Astrocyte (in vitro differentiated cells and primary cell): ENCODE data around the gene GMDS. TPM values are rescaled to one million over a fixed set of nuclear protein-coding genes. Genes with fewer than 3 reads are reported as not detected.
"Not testable (repeated sequence)": the region's sequence is repeated elsewhere in the genome, so short reads cannot be mapped to it uniquely, and the experiment has no call there.

ENCODE experiments used
- DNase-seq: peaks from one replicate; pipeline ENCODE4 v3.0.0-alpha.2; 2010; ENCODE audit warnings: low read depth
- FAIRE-seq: peaks from 2 replicates; lab custom pipeline; 2011; peaks lifted over from hg19 to GRCh38; lab: Jason Lieb, UNC
- H2AFZ ChIP-seq: 2 replicates; pipeline ENCODE4 v1.6.0; 2012; ENCODE audit warnings: low read depth, low read length, inconsistent platforms
- H3K27ac ChIP-seq: 2 replicates; pipeline ENCODE4 v1.5.1; 2011; ENCODE audit warnings: low read depth, low read length, inconsistent platforms
- H3K27me3 ChIP-seq: 2 replicates; pipeline ENCODE4 v1.6.0; 2011; ENCODE audit warnings: low read length, inconsistent platforms; ENCODE audit not compliant: insufficient read depth
- H3K36me3 ChIP-seq: 2 replicates; pipeline ENCODE4 v1.5.1; 2011; ENCODE audit warnings: low read length, inconsistent platforms; ENCODE audit not compliant: insufficient read depth
- H3K4me1 ChIP-seq: 2 replicates; pipeline ENCODE4 v1.5.1; 2011; ENCODE audit warnings: low read length, inconsistent platforms; ENCODE audit not compliant: insufficient read depth
- H3K4me2 ChIP-seq: 2 replicates; pipeline ENCODE4 v1.6.0; 2012; ENCODE audit warnings: low read length, inconsistent platforms
- H3K4me3 ChIP-seq: 2 replicates; pipeline ENCODE4 v1.5.1; 2011; ENCODE audit warnings: low read depth, mild to moderate bottlenecking, low read length, inconsistent platforms; ENCODE audit not compliant: insufficient read depth
- H3K79me2 ChIP-seq: 2 replicates; pipeline ENCODE4 v1.6.0; 2012; ENCODE audit warnings: mild to moderate bottlenecking, low read length, inconsistent platforms; ENCODE audit not compliant: insufficient read depth
- H3K9ac ChIP-seq: 2 replicates; pipeline ENCODE4 v1.6.0; 2012; ENCODE audit warnings: mild to moderate bottlenecking, low read length, inconsistent platforms
- H3K9me3 ChIP-seq: 2 replicates; pipeline ENCODE4 v1.5.1; 2012; ENCODE audit warnings: low read depth, mild to moderate bottlenecking, low read length, inconsistent platforms; ENCODE audit not compliant: insufficient read depth
- H4K20me1 ChIP-seq: 2 replicates; pipeline ENCODE4 v1.6.0; 2012; ENCODE audit warnings: low read length, inconsistent platforms; ENCODE audit not compliant: insufficient read depth
- H3K27ac Mint-ChIP-seq: one replicate; pipeline ENCODE4 v1.8.0; 2021; ENCODE audit warnings: mild to moderate bottlenecking, mixed read lengths; ENCODE audit not compliant: unreplicated experiment
- H3K27me3 Mint-ChIP-seq: one replicate; pipeline ENCODE4 v1.8.0; 2021; ENCODE audit warnings: low read depth, mixed read lengths; ENCODE audit not compliant: unreplicated experiment
- H3K36me3 Mint-ChIP-seq: one replicate; pipeline ENCODE4 v1.8.0; 2021; ENCODE audit warnings: low read depth, mixed read lengths; ENCODE audit not compliant: unreplicated experiment
- H3K4me1 Mint-ChIP-seq: one replicate; pipeline ENCODE4 v1.8.0; 2021; ENCODE audit warnings: low read depth, mixed read lengths; ENCODE audit not compliant: unreplicated experiment
- H3K4me3 Mint-ChIP-seq: one replicate; pipeline ENCODE4 v1.8.0; 2021; ENCODE audit warnings: mild to moderate bottlenecking, moderate library complexity, mixed read lengths; ENCODE audit not compliant: unreplicated experiment
- H3K9me3 Mint-ChIP-seq: one replicate; pipeline ENCODE4 v1.8.0; 2021; ENCODE audit warnings: mild to moderate bottlenecking, mixed read lengths; ENCODE audit not compliant: unreplicated experiment
- EZH2 ChIP-seq: IDR thresholded peaks from 2 replicates; pipeline ENCODE4 v1.6.1; 2012; ENCODE audit warnings: mild to moderate bottlenecking, low read length, inconsistent platforms; ENCODE audit not compliant: insufficient read depth
- total RNA-seq: library from RNA; stranded (reverse); gene quantifications from 2 replicates; pipeline ENCODE4 v1.2.1, GENCODE V29; 2021
- TF ChIP-seq, protein P1 (sequence below): IDR thresholded peaks from 2 replicates; pipeline ENCODE4 v1.5.1; 2011; ENCODE audit warnings: low read depth, mild to moderate bottlenecking, inconsistent platforms, low read length, moderate library complexity; ENCODE audit not compliant: insufficient read depth

GMDS gene
- total RNA-seq, 1 donor from 2014 or later, result 9.4 TPM

DNA sequence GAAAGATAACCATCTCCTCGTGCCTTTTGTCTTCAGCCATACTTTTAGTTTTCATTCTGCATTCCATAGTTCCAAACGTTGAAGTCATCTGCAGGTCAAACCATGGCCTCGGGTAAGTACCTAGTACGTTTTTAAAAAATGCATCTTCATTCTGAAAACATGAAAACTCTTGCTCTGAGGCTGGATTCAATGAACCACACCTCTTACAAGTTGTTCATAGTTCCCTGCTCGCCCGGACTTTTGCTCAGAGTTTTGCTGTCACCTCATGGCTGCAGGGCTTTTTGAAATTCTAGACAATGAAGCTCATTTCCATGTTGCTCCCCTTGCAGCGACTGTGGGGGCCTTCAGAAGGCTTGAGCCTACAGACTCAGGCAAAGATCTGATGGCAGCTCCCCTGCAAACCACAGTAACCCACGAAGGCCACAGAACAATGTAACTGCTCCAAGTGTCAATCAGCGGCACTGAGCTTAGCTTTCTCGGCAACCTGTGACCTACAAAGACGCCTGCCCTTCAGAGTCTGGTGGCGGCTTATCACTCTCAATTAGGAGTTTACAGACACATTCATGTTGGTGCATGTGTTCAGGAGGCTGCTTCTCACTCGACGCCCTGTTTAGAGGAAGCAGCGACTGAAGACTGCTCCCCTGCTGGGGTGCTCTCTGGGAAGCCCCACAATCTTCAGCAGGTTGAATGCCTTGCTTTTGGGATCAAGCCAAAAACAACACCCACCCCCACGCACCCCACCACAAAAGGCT, 574.5 kb downstream of the GMDS start:
- Histone ChIP-seq H4K20me1 (no peaks in the 10 kb centered on the region), H3K27me3 (no peaks in the 10 kb centered on the region), H3K4me3 (no peak overlapping the region), H2AFZ (no peak overlapping the region), H3K9ac (no peak overlapping the region), H3K4me2 (peak overlapping the region; percentile 26), H3K9me3 (no peaks in the 10 kb centered on the region), H3K27ac (no peak overlapping the region), H3K36me3 (no peaks in the 10 kb centered on the region), H3K4me1 (peaks cover 10% of the 10 kb centered on the region), H3K79me2 (no peaks in the 10 kb centered on the region)
- peaks cover 10% of the 10 kb centered on the region for H3K4me1 Mint-ChIP-seq
- H3K4me3 Mint-ChIP-seq, result no peak overlapping the region
- no peak for TF ChIP-seq EZH2
- TF ChIP-seq, protein P1, sequence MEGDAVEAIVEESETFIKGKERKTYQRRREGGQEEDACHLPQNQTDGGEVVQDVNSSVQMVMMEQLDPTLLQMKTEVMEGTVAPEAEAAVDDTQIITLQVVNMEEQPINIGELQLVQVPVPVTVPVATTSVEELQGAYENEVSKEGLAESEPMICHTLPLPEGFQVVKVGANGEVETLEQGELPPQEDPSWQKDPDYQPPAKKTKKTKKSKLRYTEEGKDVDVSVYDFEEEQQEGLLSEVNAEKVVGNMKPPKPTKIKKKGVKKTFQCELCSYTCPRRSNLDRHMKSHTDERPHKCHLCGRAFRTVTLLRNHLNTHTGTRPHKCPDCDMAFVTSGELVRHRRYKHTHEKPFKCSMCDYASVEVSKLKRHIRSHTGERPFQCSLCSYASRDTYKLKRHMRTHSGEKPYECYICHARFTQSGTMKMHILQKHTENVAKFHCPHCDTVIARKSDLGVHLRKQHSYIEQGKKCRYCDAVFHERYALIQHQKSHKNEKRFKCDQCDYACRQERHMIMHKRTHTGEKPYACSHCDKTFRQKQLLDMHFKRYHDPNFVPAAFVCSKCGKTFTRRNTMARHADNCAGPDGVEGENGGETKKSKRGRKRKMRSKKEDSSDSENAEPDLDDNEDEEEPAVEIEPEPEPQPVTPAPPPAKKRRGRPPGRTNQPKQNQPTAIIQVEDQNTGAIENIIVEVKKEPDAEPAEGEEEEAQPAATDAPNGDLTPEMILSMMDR, result no peak
- H3K27me3 Mint-ChIP-seq, result peaks cover 8% of the 10 kb centered on the region
- no peak overlapping the region for H3K27ac Mint-ChIP-seq
- no peaks in the 10 kb centered on the region for H3K36me3 Mint-ChIP-seq
- peak; percentile 81 for DNase-seq
- no peaks in the 10 kb centered on the region for H3K9me3 Mint-ChIP-seq
- FAIRE-seq, result no peak

DNA sequence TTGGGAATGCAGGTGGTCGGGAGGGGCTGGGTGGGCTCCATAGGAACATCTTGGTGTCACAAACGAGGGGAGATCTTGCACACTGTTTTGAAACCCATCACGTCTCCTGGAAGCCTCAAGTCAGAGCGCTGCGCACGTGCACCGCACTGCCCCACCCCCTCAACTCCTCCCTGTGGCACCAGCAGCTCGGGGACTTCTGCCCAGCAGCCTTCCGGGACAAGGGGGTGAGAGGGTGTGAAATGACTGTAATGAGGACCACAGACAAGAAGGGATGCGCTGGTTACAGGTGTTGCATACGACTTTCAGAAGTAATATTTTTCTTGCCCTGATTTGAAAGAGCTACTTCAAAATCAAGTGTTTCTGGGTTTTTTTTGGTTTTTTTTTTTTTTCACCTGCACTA, 575.4 kb downstream of the GMDS start:
- peaks cover 8% of the 10 kb centered on the region for H3K27me3 Mint-ChIP-seq
- no peak overlapping the region for H3K27ac Mint-ChIP-seq
- peaks cover 10% of the 10 kb centered on the region for H3K4me1 Mint-ChIP-seq
- H3K27ac ChIP-seq, result no peak overlapping the region
- no peak overlapping the region for H3K4me2 ChIP-seq
- H2AFZ ChIP-seq, result no peak overlapping the region
- no peak for FAIRE-seq
- no peaks in the 10 kb centered on the region for H3K36me3 ChIP-seq
- H3K4me3 ChIP-seq, result no peak overlapping the region
- no peak for DNase-seq
- TF ChIP-seq EZH2, result no peak
- TF ChIP-seq, protein P1, result no peak
- no peak overlapping the region for H3K4me3 Mint-ChIP-seq
- H3K4me1 ChIP-seq, result peaks cover 10% of the 10 kb centered on the region
- no peaks in the 10 kb centered on the region for H3K36me3 Mint-ChIP-seq
- H4K20me1 ChIP-seq, result no peaks in the 10 kb centered on the region
- H3K27me3 ChIP-seq, result no peaks in the 10 kb centered on the region
- no peak overlapping the region for H3K9ac ChIP-seq
- H3K9me3 ChIP-seq, result no peaks in the 10 kb centered on the region
- H3K9me3 Mint-ChIP-seq, result no peaks in the 10 kb centered on the region
- no peaks in the 10 kb centered on the region for H3K79me2 ChIP-seq

GRCh38 chr6:1668456-1668855, 576.9 kb downstream of the GMDS start:
- not testable (repeated sequence) for H3K36me3 Mint-ChIP-seq, H3K4me3 Mint-ChIP-seq

More at GRCh38 chr6:1668456-1668855, 576.9 kb downstream of the GMDS start:
- H3K4me1 ChIP-seq, H3K9ac ChIP-seq, H3K9me3 ChIP-seq, H3K4me2 ChIP-seq, H4K20me1 ChIP-seq, H3K9me3 Mint-ChIP-seq, H3K36me3 ChIP-seq, FAIRE-seq, H3K27me3 Mint-ChIP-seq, H3K79me2 ChIP-seq, H2AFZ ChIP-seq, H3K27ac Mint-ChIP-seq, DNase-seq, H3K27ac ChIP-seq, H3K27me3 ChIP-seq, H3K4me3 ChIP-seq: not testable (repeated sequence)
- peaks cover 10% of the 10 kb centered on the region for H3K4me1 Mint-ChIP-seq
